ENCODE measurements around the gene MSRB2. TPM values are rescaled to one million over a fixed set of nuclear protein-coding genes. Genes with fewer than 3 reads are reported as not detected.

MSRB2 gene
- polyA plus RNA-seq, 3 donors: 19.7 to 37.3 (median 31.6) TPM

- H3K4me3 Mint-ChIP-seq: no peak overlapping the region
- Histone ChIP-seq H3K4me1 (ENCODE audit: control insufficient read depth in 1 of 2, insufficient read depth in 2 of 2, low read length in 2 of 2) (no peaks in the 10 kb centered on the region), H3K36me3 (replicated peaks in 1 of 2; ENCODE audit: control insufficient read depth in 1 of 2, insufficient read depth in 2 of 2, low read length in 2 of 2) (no peaks in the 10 kb centered on the region), H3K9ac (ENCODE audit: insufficient read depth, low read length, poor library complexity, severe bottlenecking) (no peak overlapping the region), H3K4me3 (replicated peaks in 1 of 3; ENCODE audit: low read depth in 2 of 3, low read length in 3 of 3) (no peak overlapping the region), H3K79me2 (ENCODE audit: insufficient read depth, low read length) (no peaks in the 10 kb centered on the region), H4K20me1 (ENCODE audit: insufficient read depth, low read length) (no peaks in the 10 kb centered on the region), H3K27me3 (ENCODE audit: control insufficient read depth in 2 of 2, insufficient read depth in 2 of 2, low read length in 2 of 2) (no peaks in the 10 kb centered on the region), H2AFZ (ENCODE audit: insufficient read depth, low read depth, low read length, poor library complexity, severe bottlenecking) (no peak overlapping the region), H3K9me3 (replicated peaks in 1 of 2; ENCODE audit: control insufficient read depth in 1 of 2, insufficient read depth in 1 of 2, low read length in 2 of 2) (no peaks in the 10 kb centered on the region), H3K4me2 (replicated peaks; ENCODE audit: extremely low read depth, low read length, poor library complexity, severe bottlenecking) (no peak overlapping the region), H3K27ac (ENCODE audit: low read depth in 1 of 2, low read length in 2 of 2) (no peak overlapping the region)
- peaks cover 9% of the 10 kb centered on the region for H3K4me1 Mint-ChIP-seq
- no peak overlapping the region for H3K27ac Mint-ChIP-seq
- 100% methylated on average over 2 of the region's 3 CpGs for WGBS (ENCODE audit: insufficient coverage)
- no peak for DNase-seq
- intact Hi-C loops (cut with micrococcal nuclease): no loop called here
- peaks cover 0 to 3% (median 0%) of the 10 kb centered on the region in 7 donors for H3K9me3 Mint-ChIP-seq
- no peak for TF ChIP-seq CTCF (IDR thresholded peaks at IDR 0.05)
- no peaks in the 10 kb centered on the region for H3K36me3 Mint-ChIP-seq
- peaks cover 0 to 4% (median 2%) of the 10 kb centered on the region in 3 donors for H3K27me3 Mint-ChIP-seq (ENCODE audit: low read depth in 3 of 3)
Observed at GRCh38 chr10:23051278-23051677, 44.1 kb upstream of the MSRB2 start.

- H3K4me3 Mint-ChIP-seq: no peak overlapping the region
- no peak overlapping the region for H3K27ac ChIP-seq (ENCODE audit: low read depth in 1 of 2, low read length in 2 of 2)
Observed at GRCh38 chr10:23051855-23052331, 43.5 kb upstream of the MSRB2 start.

More at GRCh38 chr10:23051855-23052331, 43.5 kb upstream of the MSRB2 start:
- Mint-ChIP-seq H3K36me3 (no peaks in the 10 kb centered on the region), H3K9me3 (peaks cover 0 to 3% (median 0%) of the 10 kb centered on the region in 7 donors), H3K27ac (no peak overlapping the region), H3K4me1 (peaks cover 9% of the 10 kb centered on the region), H3K27me3 (ENCODE audit: low read depth in 3 of 3) (peaks cover 0 to 4% (median 2%) of the 10 kb centered on the region in 3 donors)
- no peaks in the 10 kb centered on the region for H3K36me3 ChIP-seq (replicated peaks in 1 of 2; ENCODE audit: control insufficient read depth in 1 of 2, insufficient read depth in 2 of 2, low read length in 2 of 2)
- H3K4me1 ChIP-seq (ENCODE audit: control insufficient read depth in 1 of 2, insufficient read depth in 2 of 2, low read length in 2 of 2): no peaks in the 10 kb centered on the region
- DNase-seq: no peak
- WGBS (ENCODE audit: insufficient coverage): 100% methylated on average over 1 of the region's 5 CpGs
- no peaks in the 10 kb centered on the region for H3K9me3 ChIP-seq (replicated peaks in 1 of 2; ENCODE audit: control insufficient read depth in 1 of 2, insufficient read depth in 1 of 2, low read length in 2 of 2)
- intact Hi-C loops (cut with micrococcal nuclease): no loop called here
- no peak for TF ChIP-seq CTCF (IDR thresholded peaks at IDR 0.05)
- H3K9ac ChIP-seq (ENCODE audit: insufficient read depth, low read length, poor library complexity, severe bottlenecking): no peak overlapping the region
- no peaks in the 10 kb centered on the region for H3K27me3 ChIP-seq (ENCODE audit: control insufficient read depth in 2 of 2, insufficient read depth in 2 of 2, low read length in 2 of 2)
- H2AFZ ChIP-seq (ENCODE audit: insufficient read depth, low read depth, low read length, poor library complexity, severe bottlenecking): no peak overlapping the region
- no peak overlapping the region for H3K4me3 ChIP-seq (replicated peaks in 1 of 3; ENCODE audit: low read depth in 2 of 3, low read length in 3 of 3)
- H4K20me1 ChIP-seq (ENCODE audit: insufficient read depth, low read length): no peaks in the 10 kb centered on the region
- no peak overlapping the region for H3K4me2 ChIP-seq (replicated peaks; ENCODE audit: extremely low read depth, low read length, poor library complexity, severe bottlenecking)
- no peaks in the 10 kb centered on the region for H3K79me2 ChIP-seq (ENCODE audit: insufficient read depth, low read length)
